ENCODE data around the gene FBXL3. TPM values are rescaled to one million over a fixed set of nuclear protein-coding genes. Genes with fewer than 3 reads are reported as not detected.
"Not testable (repeated sequence)": the region's sequence is repeated elsewhere in the genome, so short reads cannot be mapped to it uniquely, and the experiment has no call there.

FBXL3 gene
- total RNA-seq, 1 experiment from 2014 or later: 29.2 TPM

DNA sequence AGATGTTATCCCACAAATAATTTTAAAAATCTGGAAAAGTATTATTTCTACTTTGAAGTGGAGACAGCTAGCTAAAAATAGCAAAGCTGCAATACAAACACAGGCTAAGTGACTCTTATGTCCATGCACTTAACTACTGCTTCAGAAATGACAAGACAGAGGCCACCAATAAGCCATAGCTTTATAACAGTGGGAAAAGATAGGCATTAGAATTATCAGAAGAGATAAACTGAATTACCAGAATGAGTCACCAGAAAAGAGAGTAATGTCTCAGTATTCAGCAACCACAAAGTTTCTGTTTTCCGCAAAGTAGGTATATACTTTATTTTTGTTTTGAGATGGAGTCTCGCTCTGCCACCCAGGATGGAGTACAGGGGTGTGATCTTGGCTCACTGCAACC, 17.9 kb downstream of the FBXL3 start:
- Histone ChIP-seq H3K4me1 (ENCODE audit: insufficient read depth, low read length, poor library complexity, severe bottlenecking) (no peaks in the 10 kb centered on the region), H3K36me3 (ENCODE audit: insufficient read depth, low read length, poor library complexity, severe bottlenecking) (peaks cover 47% of the 10 kb centered on the region), H3K9me3 (ENCODE audit: low read depth, low read length, poor library complexity, severe bottlenecking) (no peaks in the 10 kb centered on the region), H3K27ac (ENCODE audit: low read depth, low read length, poor library complexity, severe bottlenecking) (no peak overlapping the region), H3K4me3 (ENCODE audit: low read depth, low read length, poor library complexity, severe bottlenecking) (no peak overlapping the region), H3K27me3 (replicated peaks; ENCODE audit: insufficient read depth, low read depth, low read length, poor library complexity) (no peaks in the 10 kb centered on the region)
- no TSS peak for BruUV-seq (replicated peaks)
- TF ChIP-seq CTCF (conservative IDR thresholded peaks at IDR 0.05; ENCODE audit: low read depth, low read length) (no peak), EZH2 (IDR thresholded peaks at IDR 0.05; ENCODE audit: borderline replicate concordance, low read depth, low read length, poor library complexity, severe bottlenecking) (no peak)
- intact Hi-C loops (cut with micrococcal nuclease; ENCODE audit: unreplicated experiment): no loop called here
- no peak for DNase-seq (ENCODE audit: low spot score)
- CTCF ChIA-PET: no interaction called here
- POLR2A ChIA-PET (ENCODE audit: low non-redundant PET): no interaction called here

DNA sequence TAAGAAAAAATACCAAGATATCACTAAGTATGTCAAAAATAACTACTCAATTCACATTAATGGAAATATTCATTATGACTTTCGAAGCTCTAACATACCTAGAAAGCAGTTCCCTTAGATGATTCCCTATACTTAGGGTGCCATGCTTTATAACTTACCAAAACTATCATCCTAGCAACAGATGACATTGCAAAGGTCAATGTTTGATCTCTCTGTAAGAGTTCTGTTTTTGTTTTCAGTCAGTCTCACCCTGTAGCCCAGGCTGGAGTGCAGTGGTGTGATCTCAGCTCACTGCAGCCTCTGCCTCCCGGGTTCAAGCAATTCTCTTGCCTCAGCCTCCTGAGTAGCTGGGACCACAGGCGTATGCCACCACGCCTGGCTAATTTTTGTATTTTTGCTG, 18.6 kb downstream of the FBXL3 start:
- BruUV-seq (replicated peaks); H3K4me1 ChIP-seq (ENCODE audit: insufficient read depth, low read length, poor library complexity, severe bottlenecking); CTCF ChIA-PET; DNase-seq (ENCODE audit: low spot score); H3K27me3 ChIP-seq (replicated peaks; ENCODE audit: insufficient read depth, low read depth, low read length, poor library complexity); intact Hi-C loops (cut with micrococcal nuclease; ENCODE audit: unreplicated experiment); POLR2A ChIA-PET (ENCODE audit: low non-redundant PET); H3K4me3 ChIP-seq (ENCODE audit: low read depth, low read length, poor library complexity, severe bottlenecking); H3K27ac ChIP-seq (ENCODE audit: low read depth, low read length, poor library complexity, severe bottlenecking); H3K9me3 ChIP-seq (ENCODE audit: low read depth, low read length, poor library complexity, severe bottlenecking): not testable (repeated sequence)
- peaks cover 40% of the 10 kb centered on the region for H3K36me3 ChIP-seq (ENCODE audit: insufficient read depth, low read length, poor library complexity, severe bottlenecking)

DNA sequence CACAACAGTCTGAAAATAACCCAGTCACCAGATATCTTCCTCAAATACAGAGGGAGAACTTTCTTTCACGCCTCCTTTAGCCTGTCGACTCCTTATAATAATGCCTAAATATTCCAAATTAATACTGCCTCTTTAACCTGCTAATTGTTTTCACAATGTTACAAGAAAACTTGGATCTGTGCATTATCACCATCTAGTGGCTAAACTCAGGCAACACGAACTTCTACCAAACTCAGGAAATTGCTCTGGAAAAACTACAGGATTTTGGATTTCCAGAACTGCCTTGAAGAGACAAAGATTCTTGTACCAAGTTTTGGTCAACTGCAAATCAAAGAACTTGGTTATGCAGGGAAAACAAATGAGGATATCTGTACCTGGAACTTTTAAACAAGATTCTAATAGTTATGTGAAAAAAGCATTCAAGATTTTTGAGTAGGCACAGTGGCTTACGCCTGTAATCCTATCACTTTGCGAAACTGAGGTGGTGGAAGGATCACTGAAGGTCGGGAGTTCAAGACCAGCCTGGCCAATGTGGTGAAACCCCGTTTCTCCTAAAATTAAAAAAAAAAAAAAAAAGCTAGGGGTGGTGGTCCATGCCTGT, 24.3 kb downstream of the FBXL3 start:
- Histone ChIP-seq H3K9me3 (ENCODE audit: low read depth, low read length, poor library complexity, severe bottlenecking) (no peaks in the 10 kb centered on the region), H3K27ac (ENCODE audit: low read depth, low read length, poor library complexity, severe bottlenecking) (no peak overlapping the region), H3K4me3 (ENCODE audit: low read depth, low read length, poor library complexity, severe bottlenecking) (no peak overlapping the region), H3K36me3 (ENCODE audit: insufficient read depth, low read length, poor library complexity, severe bottlenecking) (peaks cover 29% of the 10 kb centered on the region), H3K4me1 (ENCODE audit: insufficient read depth, low read length, poor library complexity, severe bottlenecking) (peaks cover 27% of the 10 kb centered on the region), H3K27me3 (replicated peaks; ENCODE audit: insufficient read depth, low read depth, low read length, poor library complexity) (no peaks in the 10 kb centered on the region)
- POLR2A ChIA-PET (ENCODE audit: low non-redundant PET): interaction anchor here (0.6 kb wide), 1 partner anchor 671 kb away, joined by 5 read pairs; no protein-coding TSS in a partner anchor
- intact Hi-C loops (cut with micrococcal nuclease; ENCODE audit: unreplicated experiment): no loop called here
- peak; percentile 45 for DNase-seq (ENCODE audit: low spot score)
- TF ChIP-seq CTCF (conservative IDR thresholded peaks at IDR 0.05; ENCODE audit: low read depth, low read length) (peak; percentile 77), EZH2 (IDR thresholded peaks at IDR 0.05; ENCODE audit: borderline replicate concordance, low read depth, low read length, poor library complexity, severe bottlenecking) (no peak)
- CTCF ChIA-PET: interaction anchor here (0.5 to 0.7 kb wide), 3 partner anchors 23 to 1295 kb away, joined by 3 to 4 read pairs (median 3); no protein-coding TSS in a partner anchor
- BruUV-seq (replicated peaks): no TSS peak
